Measurements from ENCODE around the gene MLPH. TPM values are rescaled to one million over a fixed set of nuclear protein-coding genes. Genes with fewer than 3 reads are reported as not detected.
A peak's percentile ranks its signal among the peaks of the same experiment; 100 is the strongest.

MLPH gene
- total and polyA plus RNA-seq, 2 of the 4 experiments (the other 2 are of a cell fraction) = 13.8 to 21.6 TPM

DNA sequence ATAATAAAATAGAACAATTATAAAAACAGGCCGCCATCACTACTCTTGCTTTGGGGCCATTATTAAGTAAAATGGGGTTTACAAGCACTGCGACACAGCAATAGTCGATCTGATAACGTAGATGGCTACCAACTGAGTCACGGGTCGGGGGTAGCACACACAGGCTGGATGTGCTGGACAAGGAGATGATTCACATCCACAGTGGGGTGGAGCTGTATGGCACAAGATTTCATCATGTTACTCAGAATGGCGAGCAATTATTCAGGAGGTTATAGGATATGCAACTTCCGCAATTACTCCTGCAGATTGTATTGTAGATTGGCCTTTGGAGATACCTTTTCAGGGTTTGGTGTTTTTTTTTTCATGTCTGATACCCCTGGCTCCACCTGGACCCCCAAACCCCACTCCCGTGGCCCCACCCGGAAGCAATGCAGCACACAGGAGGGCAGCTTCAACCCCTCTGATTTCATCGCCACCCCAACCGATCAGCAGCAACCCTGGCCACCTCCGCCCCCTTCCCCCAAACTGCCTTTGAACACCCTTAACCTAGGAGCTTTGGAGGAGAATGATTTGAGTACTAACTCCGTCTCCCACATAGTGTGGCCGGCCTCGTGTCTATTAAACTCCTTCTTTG is 21.4 kb upstream of the MLPH start (continued):
- TF ChIP-seq MAFK (IDR thresholded peaks at IDR 0.05; ENCODE audit: low read depth, low read length) (peak; percentile 34; the same call in 1 of the 2 replicates), RCOR1 (IDR thresholded peaks at IDR 0.05; ENCODE audit: insufficient replicate concordance, low read length) (no peak)

DNA sequence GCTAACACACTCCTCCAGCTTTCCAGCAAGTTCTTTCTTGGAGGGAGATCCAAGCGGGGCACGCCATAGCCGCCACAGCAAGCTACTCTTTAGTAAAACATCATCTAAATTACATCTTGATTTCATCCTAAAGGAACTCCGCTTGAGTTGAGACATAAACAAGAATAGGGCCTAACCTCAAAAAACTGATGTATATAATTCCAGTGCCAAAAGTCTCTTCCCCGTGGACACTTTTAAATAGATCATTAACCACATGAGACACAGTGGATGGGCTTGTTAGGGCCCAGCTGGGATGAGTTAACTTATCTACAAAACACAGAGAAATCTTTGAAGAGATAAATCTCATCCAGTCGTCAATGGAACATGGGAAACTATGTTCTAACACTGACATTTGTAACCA is 20.8 kb upstream of the MLPH start:
- Histone ChIP-seq H3K4ac (ENCODE audit: low read depth, low read length) (peak overlapping the region; percentile 82), H3K9me3 (ENCODE audit: control insufficient read depth, insufficient read depth, low read length) (no peaks in the 10 kb centered on the region), H2AFZ (replicated peaks; ENCODE audit: low read length, poor library complexity) (peak overlapping the region; percentile 80), H4K20me1 (ENCODE audit: insufficient read depth, low read length) (no peaks in the 10 kb centered on the region), H4K5ac (ENCODE audit: low read depth, low read length) (peak overlapping the region; percentile 87), H3K4me2 (ENCODE audit: low read depth, low read length) (peak overlapping the region; percentile 7; the same call in 1 of the 2 replicates), H3K36me3 (ENCODE audit: control insufficient read depth, insufficient read depth, low read length) (no peaks in the 10 kb centered on the region), H3K56ac (ENCODE audit: extremely low read depth, insufficient read depth, low read length) (peak overlapping the region; percentile 69), H3K4me3 (ENCODE audit: insufficient read depth, low read depth, low read length) (no peak overlapping the region), H2BK20ac (ENCODE audit: low read depth, low read length) (peak overlapping the region; percentile 82), H3K14ac (replicated peaks; ENCODE audit: low read depth, low read length) (peak overlapping the region; percentile 78), H2AK5ac (ENCODE audit: low read depth, low read length) (peak overlapping the region; percentile 83), H3K23ac (ENCODE audit: low read depth, low read length) (peak overlapping the region; percentile 75; the same call in 1 of the 2 replicates), H3K9me1 (ENCODE audit: insufficient read depth, low read length) (peaks cover 7% of the 10 kb centered on the region), H2BK120ac (ENCODE audit: low read depth, low read length) (peak overlapping the region; percentile 91), H2BK15ac (ENCODE audit: low read depth, low read length) (peak overlapping the region; percentile 81; the same call in 1 of the 3 replicates), H2AK9ac (replicated peaks; ENCODE audit: low read depth, low read length, poor library complexity) (peak overlapping the region; percentile 47), H4K8ac (ENCODE audit: low read depth in 2 of 2, low read length in 2 of 2) (peak overlapping the region; percentile 74 to 95), H3K79me1 (ENCODE audit: low read depth in 1 of 2, low read length in 2 of 2) (peaks cover 11 to 15% of the 10 kb centered on the region in 2 experiments; a peak in 3 of 4 replicates), H3K18ac (ENCODE audit: low read depth, low read length) (peak overlapping the region; percentile 62), H3K27me3 (ENCODE audit: control insufficient read depth, insufficient read depth, low read length) (no peaks in the 10 kb centered on the region), H2BK5ac (ENCODE audit: low read depth, low read length, poor library complexity, severe bottlenecking) (peak overlapping the region; percentile 96), H3K4me1 (ENCODE audit: control insufficient read depth, insufficient read depth, low read length) (peaks cover 10% of the 10 kb centered on the region), H3K27ac (ENCODE audit: insufficient read depth, low read length) (peak overlapping the region; percentile 84), H3K9ac (ENCODE audit: low read depth, low read length) (peak overlapping the region; percentile 11; the same call in 1 of the 2 replicates), H4K91ac (ENCODE audit: insufficient read depth, low read depth, low read length) (peak overlapping the region; percentile 93)
- ChIA-PET POLR2A (ENCODE audit: unreplicated experiment) (interaction anchor here (0.7 to 1.1 kb wide), 2 partner anchors 10 to 52 kb away, joined by 3 to 4 read pairs; partner anchors contain the start of gene COL6A3), CTCF (interaction anchor here (0.6 to 1.4 kb wide), 6 partner anchors 10 to 788 kb away, joined by 3 to 4 read pairs (median 3); partner anchors contain the start of gene COL6A3)
- intact Hi-C loops (cut with micrococcal nuclease) (no loop called here), in situ Hi-C loops (cut with MboI; ENCODE audit: low sequenced_read_pairs) (no loop called here), dilution Hi-C loops (cut with HindIII; ENCODE audit: low sequenced_read_pairs, unreplicated experiment) (no loop called here)
- no TSS peak for BruUV-seq (replicated peaks)
- ATAC-seq (ENCODE audit: low read depth) (peak; percentile 68), DNase-seq (peak; percentile 92)
- no CpG with 5 or more reads among the region's 6 CpGs for WGBS, 2 experiments (ENCODE audit: extremely low coverage in 2 of 2, insufficient read length in 1 of 2)
- TF ChIP-seq FOS (IDR thresholded peaks at IDR 0.05; ENCODE audit: low read depth, low read length) (0 out of 2 replicates have a peak, but pooled peaks have one; percentile 2), RAD21 (IDR thresholded peaks at IDR 0.05; ENCODE audit: low read length) (no peak)

Data from IMR-90 (cell line).